Measurements from ENCODE around the gene RBM38.

The RBM38 gene

DNA sequence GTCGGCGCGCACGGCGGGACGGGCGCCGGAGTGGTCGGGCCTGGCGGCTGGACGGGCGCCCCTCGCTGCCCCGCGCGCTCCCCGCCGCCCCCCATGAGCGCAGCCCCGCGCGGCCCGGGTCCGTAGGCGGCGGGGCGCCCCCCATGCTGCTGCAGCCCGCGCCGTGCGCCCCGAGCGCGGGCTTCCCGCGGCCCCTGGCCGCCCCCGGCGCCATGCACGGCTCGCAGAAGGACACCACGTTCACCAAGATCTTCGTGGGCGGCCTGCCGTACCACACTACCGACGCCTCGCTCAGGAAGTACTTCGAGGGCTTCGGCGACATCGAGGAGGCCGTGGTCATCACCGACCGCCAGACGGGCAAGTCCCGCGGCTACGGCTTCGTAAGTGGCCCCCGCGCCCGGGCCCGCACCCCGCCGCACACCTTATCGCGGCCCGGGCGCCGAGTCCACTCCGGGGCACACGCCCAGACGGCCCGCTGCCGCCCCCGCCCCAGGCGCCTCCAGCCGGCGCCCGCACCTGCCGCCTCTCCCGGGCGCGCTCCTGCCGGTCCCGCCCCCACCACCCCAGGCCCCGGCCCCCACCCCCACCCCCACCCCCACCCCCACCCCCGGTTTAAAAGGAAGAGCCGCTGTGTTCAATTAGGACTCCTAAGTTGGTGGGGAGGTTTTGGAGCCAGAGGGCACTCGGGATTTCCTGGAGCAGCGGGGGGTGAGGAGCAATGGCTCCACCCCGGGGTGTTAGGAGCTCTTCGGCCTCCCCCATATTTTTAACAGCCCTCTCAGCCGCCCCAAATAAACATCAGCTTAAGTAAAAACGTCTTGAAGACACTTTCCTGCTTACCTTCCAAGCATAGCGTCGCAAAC, 474 bp downstream of the RBM38 start:
- DNase-seq (ENCODE audit: low spot score) = peak; percentile 50

DNA sequence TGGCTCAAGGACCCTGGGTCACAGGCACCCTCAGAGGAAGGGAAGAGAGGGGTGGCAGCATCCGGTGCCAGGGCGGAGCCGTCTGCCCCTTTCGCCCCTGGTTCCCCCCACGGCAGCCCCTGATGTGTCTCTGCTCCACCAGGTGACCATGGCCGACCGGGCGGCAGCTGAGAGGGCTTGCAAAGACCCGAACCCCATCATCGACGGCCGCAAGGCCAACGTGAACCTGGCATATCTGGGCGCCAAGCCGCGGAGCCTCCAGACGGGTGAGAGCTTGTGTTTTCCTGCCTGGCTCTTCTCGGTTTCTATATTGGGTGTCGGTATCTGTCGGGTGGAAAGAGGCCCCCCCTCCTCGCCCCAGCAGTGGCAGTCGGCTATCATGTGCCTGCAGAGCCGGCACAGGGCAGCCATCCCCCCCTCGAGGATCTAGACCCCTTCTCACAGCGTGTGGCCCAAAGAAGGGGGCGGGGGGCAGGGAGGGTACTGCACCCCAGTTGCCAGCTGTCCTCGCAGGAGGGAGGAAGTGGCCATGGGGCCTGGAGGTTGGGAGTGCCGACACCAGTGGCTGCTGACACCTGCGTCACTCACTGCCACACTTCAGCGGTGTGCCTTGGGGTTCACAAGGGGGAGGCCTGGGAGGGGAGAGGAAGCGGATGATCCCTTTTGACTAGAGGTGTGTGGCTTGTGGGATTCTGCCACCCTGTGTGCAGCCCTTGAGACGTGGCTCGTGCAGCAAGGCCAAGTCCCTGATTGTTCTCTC, 1.5 kb downstream of the RBM38 start:
- no peak for DNase-seq (ENCODE audit: low spot score)

DNA sequence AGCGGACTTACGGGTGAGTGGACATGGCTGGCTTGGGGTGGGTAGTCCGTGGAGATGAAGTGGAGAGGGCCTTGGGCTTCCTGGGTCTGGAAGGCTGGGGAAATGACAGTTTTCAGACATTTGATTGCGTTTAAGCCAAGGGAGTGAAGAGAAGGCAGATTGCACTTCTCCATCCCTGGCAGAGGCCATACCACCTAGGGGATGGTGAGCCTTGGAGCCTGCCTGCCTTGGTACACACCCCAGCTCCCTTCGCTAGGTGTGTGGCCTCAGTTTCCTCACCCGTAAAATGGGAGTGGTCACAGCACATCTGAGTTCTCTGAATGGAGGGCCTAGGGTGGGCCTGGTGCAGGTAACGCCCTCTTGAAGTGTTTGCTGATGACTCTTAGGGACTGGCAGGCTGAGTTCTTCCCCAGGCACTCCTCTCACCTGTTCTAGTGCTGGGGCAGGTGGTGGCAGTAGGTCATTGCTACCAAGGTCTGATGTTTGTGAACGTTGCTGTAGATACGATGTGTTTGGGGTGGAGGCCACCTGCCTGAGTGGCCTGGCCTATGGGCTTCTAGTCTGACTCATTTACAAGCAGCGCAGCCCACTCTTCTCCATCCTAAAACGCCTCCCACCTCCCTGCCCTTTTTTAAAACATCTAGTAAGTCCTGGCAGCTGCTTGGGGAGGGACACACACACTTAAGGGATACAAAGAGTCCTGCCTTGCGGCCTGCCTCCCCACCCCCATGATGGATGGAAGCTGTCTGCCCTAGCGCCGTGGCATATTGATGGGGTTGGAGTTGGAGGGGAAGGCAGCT, 2.3 kb downstream of the RBM38 start:
- DNase-seq (ENCODE audit: low spot score) = peak; percentile 24

DNA sequence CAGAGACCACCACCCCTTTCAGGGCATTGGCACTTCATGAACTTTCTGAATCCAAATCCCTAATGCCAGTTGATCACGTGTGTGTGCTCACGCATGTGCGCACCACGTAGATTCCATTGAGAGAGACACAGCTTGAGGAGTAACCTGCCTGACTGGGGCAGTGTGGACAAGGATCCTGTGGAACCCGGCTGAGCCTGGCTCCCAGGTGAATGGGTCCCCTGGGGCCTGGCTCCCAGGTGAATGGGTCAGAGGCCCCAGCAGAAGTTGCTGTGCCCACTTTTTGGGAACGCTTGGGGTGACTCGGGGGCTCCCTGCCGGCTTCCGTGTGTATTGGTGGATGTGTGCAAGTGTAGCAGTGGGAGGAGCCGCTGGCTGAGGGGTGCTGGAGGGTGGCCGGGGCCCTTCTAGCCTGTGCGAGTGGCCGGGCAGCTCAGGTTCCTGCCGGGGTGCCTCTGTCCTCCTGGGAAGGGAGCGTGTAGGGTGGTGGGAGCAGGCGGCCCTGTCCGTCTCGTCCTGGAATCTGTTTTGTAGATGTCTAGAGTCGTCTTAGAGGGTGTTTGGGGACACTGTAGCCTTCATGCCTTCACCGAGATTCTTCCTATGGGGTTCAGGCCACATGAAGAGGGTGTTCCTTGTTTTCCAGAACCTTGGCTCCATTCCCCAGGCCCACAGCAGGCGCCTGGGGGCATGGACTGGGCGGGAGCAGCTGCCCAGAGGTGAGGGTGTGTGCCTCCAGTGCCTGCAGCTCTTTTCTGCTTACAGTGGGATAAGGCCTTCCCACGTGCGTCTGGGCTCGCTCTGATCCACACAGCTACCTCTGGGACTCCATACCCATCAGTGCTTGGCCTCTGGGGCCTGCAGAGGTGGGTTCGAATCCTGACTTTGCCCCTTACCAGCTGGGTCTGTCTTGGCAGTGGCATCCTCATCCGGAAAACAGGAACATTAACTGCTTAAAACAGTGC, 3.2 kb downstream of the RBM38 start:
- no peak for DNase-seq (ENCODE audit: low spot score)

DNA sequence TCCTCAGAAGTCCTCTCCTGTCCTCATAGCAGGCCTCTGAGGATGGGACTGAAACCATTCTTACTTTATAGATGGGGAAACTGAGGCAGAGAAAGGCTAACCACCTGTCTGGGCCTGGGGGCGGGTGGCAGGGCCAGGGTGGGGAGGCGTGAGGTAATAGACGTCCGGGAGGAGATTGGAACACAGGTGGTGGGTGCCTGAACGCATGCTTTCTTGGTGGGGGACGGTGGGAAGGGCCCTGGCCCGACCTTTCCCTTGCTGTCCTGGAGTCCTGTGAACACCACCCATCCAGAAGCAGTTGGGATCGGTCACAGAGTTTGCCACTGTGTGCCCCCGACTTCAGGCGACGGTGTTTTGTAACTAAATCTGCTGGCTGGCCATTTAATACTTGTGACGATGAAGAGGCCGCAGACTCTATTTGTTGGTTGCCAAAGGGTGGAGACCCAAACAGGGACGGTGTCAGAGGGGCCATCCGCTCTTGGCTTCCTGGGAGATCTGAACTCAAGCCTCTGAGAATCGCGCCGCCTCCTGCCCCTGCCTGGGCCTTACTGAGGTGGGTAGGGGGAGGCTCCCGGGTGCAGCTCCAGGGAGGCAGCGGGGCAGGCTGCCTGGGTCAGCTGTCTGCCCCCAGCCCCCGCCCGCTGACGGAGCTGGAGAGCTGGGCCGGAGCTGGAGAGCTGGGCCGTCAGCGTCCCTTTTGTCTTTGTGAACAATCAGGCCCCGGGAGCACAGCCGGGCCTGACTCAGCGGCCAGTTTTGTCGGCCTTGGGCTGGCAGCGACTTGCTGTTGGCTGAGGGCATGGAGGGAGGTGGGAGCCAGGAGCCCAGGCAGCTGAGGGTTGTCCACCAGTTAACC, 4.1 kb downstream of the RBM38 start:
- DNase-seq (ENCODE audit: low spot score) = no peak

DNA sequence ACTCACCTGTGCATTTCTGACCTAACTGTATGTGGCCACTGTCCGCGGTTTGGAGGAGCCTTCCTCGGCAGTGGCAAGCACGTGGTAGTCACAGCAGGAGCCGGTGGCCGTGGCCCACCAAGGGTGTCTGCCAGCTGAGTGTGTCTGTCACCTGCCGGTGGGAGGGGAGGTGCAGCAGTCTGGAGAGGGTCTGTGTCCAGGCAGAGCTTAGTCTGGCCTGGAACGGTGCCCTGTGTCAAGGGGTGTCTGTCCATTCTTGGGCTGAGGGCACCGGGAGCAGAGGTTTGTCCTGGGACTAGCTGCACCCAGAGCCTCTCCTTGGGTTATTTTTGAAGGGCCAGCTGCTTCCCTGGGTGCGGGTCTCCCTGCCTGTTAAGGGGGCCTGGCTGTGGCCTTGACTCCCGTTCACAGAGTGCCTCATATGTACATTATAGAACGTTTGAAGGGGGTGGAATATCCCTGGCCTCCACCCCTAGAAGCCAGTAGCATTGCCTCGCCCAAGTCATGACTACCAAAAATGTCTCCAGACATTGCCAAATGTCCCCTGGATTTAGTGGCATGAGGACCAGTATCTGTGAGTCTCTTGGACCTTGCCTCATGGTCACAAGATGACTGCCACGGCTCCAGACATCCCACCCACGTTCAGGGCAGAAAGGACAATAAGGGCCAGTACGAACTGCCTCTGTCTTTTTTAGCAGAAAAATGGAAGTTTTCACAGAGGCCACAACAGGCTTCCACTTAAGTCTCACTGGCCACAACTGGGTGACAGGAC, 5.2 kb downstream of the RBM38 start:
- no peak for DNase-seq (ENCODE audit: low spot score)

DNA sequence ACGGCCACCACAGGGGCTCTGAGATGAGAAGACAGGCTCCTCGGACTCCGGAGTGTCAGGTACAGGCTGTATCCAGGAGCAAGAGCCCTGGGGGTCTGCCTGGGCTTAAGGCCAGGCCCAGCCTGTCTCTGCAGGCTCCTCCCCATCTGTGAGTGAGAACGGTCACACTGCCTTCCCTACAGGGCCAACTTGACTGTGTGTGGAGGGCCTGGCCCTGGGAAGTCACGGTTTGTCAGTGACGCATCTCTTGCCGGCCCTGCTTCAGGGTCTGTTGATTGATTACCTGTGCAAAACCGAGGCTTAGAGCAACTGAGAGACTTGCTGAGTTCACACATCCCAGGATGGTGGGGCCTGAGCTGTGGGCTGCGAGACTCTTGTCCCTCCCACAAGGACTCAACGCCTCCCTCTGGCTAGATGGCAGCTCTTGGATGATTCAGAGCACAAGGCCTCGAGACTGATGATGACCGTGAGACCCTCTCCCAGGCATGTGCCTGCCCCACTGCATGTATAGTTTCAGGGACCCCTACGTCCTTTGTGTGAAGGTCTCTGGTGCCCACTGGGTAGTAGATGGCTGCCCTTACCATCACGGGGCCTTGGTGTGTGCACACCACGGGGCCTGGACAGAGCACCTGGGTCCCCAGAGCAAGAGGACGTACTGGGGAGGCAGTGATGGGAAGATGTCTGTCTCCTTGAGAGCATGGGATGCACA, 5.9 kb downstream of the RBM38 start:
- DNase-seq (ENCODE audit: low spot score) = no peak

DNA sequence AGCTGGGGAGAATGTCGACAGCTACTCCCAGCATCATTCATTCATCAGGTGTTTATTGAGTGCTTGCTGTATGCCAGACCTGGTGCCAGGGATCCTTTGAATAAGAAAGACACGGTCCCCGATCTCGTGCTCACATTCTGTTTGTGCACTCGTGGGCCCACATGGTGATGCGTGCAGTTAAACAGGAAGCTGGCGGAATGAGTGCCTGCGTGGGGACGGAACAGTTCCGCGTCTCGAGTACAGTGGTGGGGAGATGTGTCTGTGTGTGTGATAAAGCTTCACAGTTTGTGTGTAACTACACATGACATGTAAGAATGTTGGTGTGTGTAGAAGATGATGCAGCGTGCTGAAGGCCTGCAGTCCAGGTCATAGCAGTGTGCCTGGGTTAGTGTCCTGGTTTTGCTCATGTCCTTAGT, 6.5 kb downstream of the RBM38 start:
- no peak for DNase-seq (ENCODE audit: low spot score)

DNA sequence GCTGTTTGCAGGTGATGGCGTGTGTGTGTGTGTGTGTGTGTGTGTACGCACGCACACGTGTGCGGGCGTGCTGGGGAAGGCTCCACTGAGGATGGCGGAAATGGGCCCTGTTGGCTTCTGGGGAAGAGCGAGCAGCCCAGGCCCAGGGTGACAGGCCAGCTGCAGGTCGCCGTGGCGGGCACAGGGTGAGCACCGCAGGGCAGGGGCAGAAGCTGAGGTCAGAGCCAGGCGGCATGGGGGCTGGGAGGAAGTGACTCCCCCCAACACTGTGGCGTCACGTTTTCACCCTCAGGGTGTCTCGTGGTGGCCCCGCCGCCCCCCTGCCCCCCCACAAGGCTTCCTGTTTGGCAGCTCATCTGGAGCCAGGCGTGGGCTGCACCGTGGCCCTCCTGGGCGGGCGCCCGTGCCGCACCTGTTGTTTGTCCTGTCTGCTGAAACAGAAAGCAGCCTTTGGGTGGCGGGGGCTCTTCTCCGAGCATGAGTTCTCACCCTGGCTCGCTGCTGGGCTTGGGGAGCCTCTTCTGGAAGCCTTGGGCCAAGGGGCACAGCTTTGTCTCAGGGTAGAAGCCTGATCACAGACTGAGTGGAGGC, 7.1 kb downstream of the RBM38 start:
- DNase-seq (ENCODE audit: low spot score) = no peak

DNA sequence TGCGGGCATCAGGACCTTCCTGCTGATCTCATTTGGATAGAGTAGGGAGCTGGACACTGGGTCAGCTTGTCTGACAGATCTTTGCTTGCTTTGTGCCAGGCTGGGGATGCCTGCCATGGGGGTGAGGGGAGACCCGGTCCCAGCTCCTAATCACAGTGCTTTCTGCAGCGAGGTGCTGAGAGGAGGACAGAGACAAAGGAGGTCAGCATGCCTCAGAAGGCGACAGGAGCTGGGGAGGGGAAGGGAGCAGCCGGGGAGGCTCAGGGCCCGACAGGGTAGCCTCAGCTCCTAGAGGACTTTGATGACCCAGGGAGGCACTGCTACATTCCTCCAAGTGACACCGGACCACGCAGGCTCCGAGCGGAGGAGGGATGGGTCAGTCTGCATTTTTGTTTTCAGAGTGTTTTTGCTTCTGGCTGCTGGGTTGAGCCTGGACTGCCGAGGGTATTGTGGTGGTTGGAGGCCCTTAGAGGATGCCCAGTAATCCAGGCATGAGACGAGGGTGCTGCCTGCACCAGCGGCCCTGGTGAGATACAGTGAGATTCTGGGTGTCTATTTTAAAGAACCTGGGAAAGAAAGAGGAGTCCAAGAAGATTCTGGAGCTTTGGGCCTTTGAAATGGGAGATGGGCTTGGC, 7.8 kb downstream of the RBM38 start:
- DNase-seq (ENCODE audit: low spot score) = no peak

DNA sequence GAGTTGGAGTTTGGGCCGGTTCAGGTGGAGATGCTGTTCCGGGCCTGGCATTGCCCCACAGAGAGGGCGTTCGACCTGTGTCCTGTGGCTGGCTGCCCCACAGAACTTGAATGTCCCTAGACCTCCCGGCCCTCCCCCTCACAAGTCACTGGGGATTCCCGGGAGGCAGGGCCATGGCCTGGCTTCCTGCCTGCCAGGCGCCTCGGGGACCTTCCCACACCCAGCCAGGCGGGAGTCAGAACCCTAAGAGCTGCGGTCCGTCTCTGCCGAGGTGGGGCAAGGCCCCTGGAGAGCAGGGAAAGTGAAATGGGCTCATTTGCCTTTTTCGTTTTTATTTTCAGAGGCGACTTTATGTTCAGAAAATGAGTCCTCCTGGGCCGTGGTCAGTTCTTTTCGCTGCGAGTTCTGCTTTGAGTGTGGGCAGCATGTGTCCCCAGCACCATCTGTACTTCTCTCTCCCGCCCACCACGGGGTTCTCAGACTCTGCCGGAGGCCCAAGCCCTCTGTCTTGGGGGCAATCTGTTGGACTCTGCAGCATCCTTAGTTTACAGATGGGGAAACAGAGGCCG, 8.5 kb downstream of the RBM38 start:
- DNase-seq (ENCODE audit: low spot score) = no peak

DNA sequence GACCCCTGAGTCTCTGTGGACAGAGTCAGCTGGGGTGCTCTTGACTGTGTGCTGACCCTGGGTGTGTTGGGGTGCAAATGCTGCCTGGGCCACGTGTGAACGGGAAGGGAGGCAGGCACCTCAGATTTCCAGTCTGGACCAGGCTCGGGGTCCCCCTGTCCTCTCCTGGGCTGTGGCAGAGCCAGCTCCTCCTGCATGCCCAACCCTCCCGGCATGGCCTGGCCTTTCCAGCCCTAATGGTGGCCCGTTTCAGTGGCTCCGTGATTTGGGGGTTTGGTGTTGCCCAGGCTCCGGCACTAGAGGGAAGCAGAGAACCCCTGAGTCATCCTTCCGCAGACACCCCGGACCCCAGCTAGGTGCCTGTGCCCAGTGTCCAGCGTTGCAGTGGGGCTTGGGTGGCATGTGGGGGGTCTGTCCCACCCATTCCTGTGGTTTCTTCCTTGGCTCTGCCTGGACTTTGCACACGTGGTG, 9.1 kb downstream of the RBM38 start:
- no peak for DNase-seq (ENCODE audit: low spot score)

DNA sequence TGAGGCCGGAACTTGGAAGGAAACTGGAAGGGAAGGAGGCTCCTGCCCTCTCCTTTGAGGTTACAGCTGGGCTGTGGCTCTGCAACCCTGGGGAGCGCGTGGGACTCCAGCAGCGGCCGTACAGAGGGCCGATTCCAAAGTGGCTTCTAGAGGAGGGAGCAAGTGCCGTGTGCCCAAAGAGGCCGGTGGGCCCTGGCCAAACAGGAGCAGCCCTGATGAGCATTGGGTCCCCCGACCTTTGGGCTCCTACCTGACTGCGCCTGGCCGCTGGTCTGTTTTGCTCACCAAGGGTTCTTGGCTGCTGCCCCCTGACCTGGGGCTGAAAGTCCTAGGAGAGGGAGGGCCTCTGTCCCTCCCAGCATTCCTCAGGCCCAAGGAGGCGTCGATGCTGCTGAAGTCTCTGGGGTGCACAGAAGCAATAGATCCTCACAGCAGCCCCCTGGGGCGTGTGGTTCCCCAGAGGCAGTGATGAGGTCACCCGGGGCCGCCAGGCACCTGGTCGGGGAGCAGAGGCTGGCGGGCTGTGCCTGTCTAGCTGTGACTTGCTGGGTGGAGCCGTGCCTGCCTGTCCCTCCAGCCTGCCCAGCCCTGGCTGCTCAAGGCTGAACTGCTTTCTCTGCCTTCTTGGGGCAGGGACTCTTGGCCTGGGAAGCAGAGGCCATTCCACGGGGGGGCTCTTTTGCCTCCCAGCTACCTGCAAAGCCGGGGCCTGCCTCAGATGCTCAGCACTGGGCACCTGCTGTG, 9.8 kb downstream of the RBM38 start:
- DNase-seq (ENCODE audit: low spot score) = no peak

DNA sequence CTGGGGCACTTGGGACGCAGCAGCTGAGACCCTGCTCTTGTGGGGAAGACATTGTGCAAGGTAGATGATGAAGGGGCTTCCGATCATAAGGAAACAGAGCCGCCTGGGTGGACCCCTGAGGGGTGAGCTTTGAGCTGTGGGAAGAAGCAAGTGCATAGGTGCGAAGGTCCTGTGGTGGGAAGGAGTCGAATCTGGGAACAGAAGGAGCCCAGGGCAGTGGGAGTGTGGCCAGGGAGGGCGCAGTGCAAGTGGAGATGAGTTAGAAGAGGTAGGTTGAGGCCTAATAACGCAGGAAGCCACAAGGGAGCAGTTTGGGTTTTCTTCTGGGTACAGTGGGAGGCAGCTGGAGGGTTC, 10.3 kb downstream of the RBM38 start:
- no peak for DNase-seq (ENCODE audit: low spot score)

DNA sequence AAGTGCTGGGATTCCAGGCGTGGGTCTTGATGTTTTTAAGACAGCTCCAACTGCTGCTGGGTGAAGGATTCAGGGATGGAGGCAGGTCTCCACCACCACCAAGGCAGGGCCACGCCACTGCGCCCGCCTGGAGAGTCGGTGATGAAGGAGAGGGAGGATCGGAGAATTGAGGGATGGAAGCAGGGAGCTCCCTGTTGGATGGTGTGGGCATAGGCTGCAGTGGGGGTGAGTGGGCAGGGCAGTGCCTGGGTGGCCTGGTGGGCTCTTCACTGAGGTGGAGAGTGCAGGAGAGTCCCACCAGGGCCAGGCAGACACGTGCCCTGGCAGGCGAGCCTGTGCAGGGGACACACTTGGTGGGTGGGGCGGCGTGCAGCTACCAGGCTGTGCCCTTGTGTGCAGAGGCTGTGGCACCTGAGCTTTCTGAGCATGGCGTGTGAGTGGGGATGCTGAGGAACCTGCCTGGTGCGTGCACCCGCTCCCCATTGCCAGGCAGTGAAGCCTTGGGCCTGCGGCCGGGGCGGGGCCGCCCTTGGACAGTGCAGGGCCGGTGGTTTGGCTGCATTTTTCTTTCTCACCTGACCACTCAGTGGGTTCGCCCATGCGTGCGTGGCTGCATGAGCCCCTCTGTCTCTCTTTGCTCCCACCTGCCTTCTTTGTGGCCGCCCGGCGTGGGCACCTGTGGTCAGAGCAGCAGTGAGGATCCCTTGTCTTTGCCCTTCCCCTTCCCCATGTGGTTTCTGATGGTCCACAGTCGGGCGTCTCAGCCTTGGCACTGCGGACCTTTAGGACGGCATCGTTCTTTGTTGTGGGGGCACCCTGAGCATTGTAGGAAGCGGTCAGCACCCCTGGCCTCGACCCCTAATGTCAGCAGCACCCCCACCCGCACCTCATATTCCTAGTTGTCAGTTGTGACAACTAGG, 11.3 kb downstream of the RBM38 start:
- no peak for DNase-seq (ENCODE audit: low spot score)

DNA sequence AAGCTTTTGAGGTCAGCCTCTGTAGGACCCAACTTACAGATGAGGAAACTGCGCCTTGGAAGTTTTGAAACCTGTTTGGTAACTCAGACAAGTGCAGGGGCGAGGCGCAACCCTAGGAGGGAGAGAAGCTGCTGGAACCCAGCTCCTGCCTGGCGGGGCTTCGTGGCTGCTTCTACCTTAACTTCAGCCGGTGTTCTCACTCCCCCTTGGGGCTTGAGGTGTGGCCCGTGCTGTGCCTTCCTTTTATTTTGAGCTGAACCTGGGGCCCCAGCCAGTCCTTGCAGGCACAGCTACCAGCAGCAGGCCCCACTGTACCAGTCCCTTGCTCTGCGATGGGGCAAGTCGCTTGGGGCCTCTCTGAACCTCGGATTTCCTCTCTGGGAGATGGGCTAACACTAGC, 12.0 kb downstream of the RBM38 start:
- DNase-seq (ENCODE audit: low spot score) = no peak

All from SW480 (cell line).